GM19328 (cell line): ENCODE data around the gene HPF1.
"Not testable (repeated sequence)": the region's sequence is repeated elsewhere in the genome, so short reads cannot be mapped to it uniquely, and the experiment has no call there.

Experiments used
- ATAC-seq: cut with Tn5 transposase; IDR thresholded peaks from one replicate; pipeline ENCODE4 v1.9.1; 2021; ENCODE audit warnings: mild to moderate bottlenecking, moderate library complexity; ENCODE audit not compliant: unreplicated experiment

Gene HPF1

DNA sequence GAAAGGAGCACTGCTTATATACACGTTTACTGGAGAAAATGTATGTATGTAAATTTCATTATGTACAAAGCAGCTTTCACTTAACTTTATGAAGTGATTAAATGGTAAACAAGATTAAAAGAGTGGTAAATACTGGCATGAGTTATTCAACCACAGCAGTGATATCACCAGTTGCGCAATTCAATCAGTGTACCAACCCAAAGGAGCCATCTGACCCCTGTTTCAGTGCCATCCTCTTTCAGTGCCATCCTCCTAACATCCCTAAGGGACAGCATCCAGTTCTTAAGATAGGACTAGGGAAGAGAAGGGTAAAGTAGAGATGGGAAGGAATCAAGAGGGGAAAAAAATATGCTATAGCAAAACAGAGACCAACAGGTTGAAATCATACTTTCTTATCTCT, 16.2 kb downstream of the HPF1 start:
- no peak for ATAC-seq

DNA sequence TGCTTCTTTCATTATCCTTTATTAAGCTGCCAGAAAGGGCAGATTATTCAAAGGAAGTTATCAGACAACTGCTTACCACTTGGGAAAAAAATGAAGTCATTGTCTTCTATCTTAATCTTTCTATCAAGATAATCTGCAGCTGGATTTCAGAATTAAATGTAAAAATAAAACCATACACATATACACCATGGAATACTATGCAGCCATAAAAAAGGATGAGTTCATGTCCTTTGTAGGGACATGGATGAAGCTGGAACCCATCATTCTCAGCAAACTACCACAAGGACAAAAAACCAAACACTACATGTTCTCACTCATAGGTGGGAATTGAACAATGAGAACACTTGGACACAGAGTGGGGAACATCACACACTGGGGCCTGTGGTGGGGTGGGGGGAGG, 19.1 kb downstream of the HPF1 start:
- not testable (repeated sequence) for ATAC-seq

DNA sequence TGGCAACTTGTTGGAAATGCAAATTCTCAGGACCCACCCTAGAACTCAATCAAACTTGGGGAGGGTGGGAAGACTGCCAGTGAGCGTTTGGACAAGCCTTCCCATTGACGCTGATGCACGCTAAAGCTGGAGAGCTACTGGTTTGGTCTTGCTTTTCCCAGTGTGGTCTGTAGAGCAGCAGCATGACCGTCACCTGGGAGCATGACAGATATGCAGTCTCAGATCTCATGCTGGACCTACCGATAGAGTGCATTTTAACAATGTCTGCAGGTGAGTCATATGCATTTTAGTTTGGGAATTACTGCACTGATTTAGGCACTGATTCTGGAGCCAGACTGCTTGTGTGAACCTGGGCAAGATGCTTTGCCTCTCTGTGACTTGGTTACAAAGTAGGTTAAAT, 27.2 kb downstream of the HPF1 start:
- ATAC-seq = no peak

DNA sequence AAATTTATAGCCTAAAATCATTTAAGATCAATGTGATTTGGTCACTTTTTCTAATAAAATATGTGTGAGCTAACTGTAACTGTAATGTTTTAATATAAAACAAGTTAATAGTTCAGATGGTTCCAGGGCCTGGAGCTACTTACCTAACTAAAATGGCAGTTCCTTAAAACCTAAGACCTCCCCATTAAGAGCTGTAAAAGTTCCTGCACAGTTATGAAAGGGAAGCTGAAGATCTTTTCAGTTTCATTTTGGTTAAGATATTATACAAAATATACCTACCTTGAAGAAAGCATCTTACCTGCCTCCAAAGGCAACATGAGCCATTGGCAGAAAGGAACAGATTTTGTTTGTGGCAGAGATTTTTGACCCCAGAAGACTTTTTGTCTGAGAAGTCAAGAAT, 30.1 kb downstream of the HPF1 start:
- no peak for ATAC-seq

DNA sequence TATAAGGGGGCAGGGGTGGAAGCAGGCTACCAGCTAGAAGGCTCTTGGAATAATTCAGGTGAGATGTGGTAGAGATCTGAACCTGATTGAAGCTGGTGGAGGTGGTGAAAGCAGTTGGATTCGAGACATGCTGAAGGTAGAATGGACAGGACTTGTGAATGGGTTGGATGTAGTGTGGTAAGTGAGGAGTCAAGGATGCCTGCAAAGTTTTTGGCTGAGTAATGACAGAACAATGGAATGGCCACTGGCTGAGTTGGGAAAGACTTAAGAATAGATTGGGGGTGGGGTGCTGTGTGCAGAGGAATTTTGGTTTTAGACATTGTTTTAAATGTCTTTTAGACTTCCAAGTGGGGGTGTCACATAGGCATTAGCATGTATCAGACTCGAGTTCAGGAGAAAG, 33.5 kb downstream of the HPF1 start:
- no peak for ATAC-seq

DNA sequence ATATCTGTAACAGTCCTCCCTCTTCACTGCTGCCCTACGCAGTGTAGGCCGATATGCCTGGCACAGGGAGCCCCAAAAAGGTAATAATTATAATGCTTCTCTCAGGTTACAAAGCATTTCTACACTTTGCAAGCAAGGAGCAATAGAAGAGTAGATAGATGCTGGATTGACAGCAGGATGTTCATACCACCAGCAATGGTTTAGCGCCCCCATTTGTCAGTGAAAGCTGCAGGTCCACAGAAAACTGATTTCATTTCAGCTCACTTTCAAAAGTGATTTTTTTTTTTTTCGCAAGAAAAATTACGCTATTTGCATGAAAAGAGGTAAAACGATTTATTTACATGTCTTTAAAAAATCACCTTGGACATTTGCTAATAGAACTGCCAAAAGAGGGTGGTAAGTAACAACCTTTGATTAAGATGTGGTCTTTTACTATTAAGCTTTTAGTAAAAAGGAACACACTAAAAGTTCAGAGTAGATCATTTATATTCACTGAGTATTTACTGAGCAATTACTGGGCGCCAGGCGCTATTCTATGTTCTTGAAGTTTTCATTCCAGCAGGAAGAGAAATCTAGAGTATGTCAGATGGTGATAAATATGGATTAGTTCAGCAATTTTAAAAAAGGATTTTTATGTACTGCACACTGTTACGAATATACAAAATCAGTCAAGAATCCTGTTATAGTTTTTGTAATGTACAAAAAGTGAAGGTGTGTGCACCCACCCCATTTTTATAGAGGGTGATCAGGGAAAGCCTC, 34.4 kb downstream of the HPF1 start:
- no peak for ATAC-seq

DNA sequence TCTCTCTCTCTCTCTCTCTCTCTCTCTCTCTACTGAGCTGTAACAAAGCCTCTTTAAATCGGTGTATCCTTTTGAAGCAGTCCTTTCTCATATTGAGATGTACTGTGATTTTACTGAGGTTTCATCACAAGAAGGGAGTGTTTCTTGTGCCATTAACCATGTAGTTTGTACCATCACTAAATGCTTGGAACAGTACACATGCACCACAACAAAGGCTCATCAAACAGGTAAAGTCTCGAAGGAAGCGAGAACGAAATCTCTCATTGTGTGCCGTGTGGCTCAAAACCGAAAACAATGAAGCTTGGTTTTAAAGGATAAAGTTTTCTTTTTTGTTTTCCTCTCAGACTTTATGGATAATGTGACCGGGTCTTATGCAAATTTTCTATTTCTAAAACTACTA, 37.2 kb downstream of the HPF1 start:
- no peak for ATAC-seq

DNA sequence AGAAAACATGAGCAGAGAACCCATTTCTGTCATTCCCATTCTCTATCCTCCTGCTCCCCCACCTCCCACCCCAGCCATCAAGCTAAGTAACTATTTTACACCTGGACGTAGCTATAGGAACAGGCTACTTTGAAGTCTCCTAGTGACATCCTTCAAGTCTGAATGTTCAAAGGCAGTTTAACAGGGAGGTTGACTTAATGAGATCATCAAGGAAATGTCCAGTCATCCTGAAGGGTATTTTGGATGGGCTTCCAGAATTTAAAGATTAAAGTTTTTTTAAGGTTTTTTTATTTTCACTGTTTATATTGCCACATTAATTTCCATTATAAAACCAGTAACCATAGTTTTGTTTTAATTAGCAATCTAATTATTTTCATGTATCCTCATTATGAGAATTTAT, 41.1 kb downstream of the HPF1 start:
- no peak for ATAC-seq

DNA sequence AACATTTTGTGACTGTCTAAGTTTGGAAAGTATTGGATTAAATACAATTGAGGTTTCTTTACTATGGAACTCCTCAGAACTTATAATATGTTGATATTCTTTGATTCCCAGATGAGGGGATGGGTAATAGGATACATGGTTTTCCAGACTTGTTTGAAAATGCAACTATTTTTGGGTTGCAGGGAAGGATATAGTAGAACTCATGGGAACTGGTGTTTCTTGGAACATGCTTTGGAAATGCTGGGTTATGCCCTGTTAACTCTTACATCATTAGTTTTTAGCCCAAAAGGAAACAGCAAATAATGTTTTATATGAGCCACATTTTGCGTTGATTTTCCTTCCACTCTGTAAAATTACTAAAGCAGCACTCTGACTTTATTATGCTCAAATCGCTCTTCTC, 41.9 kb downstream of the HPF1 start:
- ATAC-seq = no peak

DNA sequence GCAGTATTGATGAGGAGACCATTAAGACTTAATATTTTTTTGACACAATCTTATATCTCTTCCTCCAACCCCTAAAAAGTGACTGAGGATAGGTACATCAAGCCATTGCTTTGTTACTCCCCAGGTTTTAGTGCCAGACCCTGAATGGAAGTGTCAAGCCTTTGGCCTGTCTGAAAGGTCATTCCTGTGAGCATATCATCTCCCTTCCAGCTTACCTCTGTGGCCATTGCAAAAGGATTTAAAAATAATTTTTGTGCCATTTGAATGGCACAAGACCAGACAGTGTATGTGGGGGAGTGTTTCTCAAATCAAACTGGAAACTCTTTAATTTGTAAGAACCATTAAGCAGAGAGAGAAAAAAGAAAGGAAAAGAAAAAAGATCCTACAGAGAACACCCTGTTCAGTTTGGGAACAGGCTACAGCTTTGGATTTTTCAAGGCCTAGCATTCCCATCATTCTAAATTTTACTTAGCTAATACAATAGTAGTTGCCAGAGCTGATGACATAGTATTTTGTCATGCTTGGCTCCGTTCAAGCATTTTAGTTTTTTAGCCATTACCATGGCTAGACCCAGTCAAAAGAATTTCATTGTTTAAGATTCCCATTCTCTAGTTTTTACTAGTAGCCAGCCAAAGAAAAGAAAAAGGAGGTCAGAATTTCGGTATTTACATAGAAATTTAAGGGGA, 49.6 kb downstream of the HPF1 start:
- ATAC-seq = no peak

DNA sequence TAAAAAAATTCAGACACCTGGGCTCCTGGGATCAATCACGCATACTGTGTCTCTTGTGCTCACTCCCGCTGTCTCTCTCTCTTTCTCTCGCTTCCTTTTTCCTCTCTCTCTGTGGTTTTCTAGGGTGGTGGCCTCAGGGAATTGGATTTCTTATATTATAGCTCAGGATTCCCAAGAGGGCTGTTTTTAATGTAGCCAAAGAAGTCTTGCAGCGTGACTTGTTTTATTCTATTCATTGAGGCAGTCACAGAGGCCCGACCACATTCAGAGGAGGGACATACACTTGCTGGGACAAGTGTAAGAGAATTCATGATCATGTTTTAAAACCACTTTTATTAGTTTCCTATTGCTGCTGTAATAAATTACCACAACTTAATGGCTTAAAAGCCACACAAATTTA, 59.4 kb downstream of the HPF1 start:
- ATAC-seq = no peak

DNA sequence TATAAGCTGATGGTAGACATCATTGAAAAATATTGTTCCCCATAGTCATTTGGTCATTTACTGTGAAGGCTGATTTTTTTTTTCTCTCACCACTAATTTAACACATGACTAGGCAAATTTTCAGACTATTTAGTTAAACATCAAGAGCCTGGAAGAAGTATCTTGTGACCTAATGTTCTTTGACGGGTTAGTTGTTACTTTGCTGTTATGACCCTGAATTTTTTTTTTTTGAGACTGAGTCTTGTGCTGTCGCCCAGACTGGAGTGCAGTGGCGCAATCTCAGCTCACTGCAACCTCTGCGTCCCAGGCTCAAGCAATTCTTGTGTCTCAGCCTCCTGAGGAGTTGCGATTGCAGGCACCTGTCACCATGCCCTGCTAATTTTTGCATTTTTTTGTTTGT, 67.0 kb downstream of the HPF1 start:
- ATAC-seq = no peak

DNA sequence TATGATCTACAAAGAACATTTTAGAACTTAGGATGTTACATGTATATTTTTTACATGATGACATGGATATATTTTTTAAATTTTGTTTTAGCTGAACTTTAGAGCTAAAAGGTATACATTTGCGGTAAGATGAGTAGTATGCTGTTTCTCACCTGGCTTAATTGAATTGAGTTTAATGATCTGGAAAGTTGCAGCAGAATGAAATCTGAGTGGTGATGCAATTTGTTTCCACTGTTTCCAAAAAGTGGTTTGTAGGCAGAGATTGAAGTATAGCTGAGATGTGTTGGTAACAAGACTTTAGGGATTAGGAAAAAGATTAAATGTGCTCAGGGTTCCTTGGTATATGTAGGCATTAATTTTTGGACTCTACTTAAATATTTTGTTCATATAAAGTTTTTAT, 68.1 kb downstream of the HPF1 start:
- no peak for ATAC-seq

DNA sequence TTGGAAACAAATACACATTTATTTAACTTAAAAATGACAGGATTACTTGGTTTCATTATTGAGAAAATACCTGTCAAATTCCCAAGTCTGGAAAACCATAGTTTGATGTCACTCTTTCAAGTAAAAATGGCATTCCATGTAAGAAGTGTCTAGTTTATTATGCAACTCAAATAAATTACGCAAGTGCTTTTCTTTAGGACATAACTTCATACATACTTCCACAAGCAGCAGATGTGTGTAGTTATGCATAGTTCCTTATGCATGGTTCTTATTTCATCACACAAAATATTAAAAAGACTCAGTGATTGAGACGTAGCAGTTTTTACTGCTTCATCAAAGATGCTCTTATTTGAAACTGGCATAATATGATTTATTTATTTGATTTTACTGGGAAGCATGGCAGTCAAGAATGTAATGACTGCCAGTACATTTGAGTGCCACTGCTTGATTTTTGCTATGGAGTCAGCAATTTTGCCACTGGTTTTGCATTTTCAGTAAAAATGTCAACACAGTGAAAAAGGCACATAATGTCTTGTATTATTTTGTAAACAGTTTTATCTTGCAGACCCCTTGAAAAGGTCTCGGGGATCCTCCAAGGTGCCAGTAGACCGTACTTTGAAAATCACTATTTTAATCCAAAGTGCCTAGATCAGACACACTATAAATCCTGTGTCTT, 75.2 kb downstream of the HPF1 start:
- no peak for ATAC-seq
